Activated naive CD8-positive, alpha-beta T cell treated with anti-CD3 and anti-CD28 coated beads for 36 hours (primary cell): ENCODE measurements around the gene SMPD4. TPM values are rescaled to one million over a fixed set of nuclear protein-coding genes. Genes with fewer than 3 reads are reported as not detected.
"Not testable (repeated sequence)": the region's sequence is repeated elsewhere in the genome, so short reads cannot be mapped to it uniquely, and the experiment has no call there.

Experiments
- DNase-seq: peaks from one replicate; pipeline ENCODE4 v3.0.0; 2021
- H3K27ac Mint-ChIP-seq: one replicate; pipeline ENCODE4 v1.8.0; 2022; ENCODE audit warnings: mild to moderate bottlenecking, moderate library complexity, mixed read lengths
- H3K27me3 Mint-ChIP-seq: one replicate; pipeline ENCODE4 v1.8.0; 2022; ENCODE audit warnings: mild to moderate bottlenecking, mixed read lengths
- H3K36me3 Mint-ChIP-seq: one replicate; pipeline ENCODE4 v1.8.0; 2021; ENCODE audit warnings: mild to moderate bottlenecking, mixed read lengths
- H3K4me1 Mint-ChIP-seq: one replicate; pipeline ENCODE4 v1.8.0; 2021; ENCODE audit warnings: mixed read lengths
- H3K4me3 Mint-ChIP-seq: one replicate; pipeline ENCODE4 v1.8.0; 2022; ENCODE audit warnings: mild to moderate bottlenecking, moderate library complexity, mixed read lengths
- H3K9me3 Mint-ChIP-seq: one replicate; pipeline ENCODE4 v1.8.0; 2022; ENCODE audit warnings: mixed read lengths
- total RNA-seq, 2 experiments: library from RNA; stranded (reverse); gene quantifications; one replicate each; pipeline ENCODE4 v1.2.3, GENCODE V29; 2021

Gene SMPD4
- total RNA-seq, 2 experiments from 2014 or later: 109 to 110 TPM

GRCh38 chr2:130155956-130156623 is 25.3 kb downstream of the SMPD4 start:
- not testable (repeated sequence) for H3K27me3 Mint-ChIP-seq, DNase-seq, H3K36me3 Mint-ChIP-seq, H3K4me1 Mint-ChIP-seq, H3K4me3 Mint-ChIP-seq, H3K9me3 Mint-ChIP-seq, H3K27ac Mint-ChIP-seq

GRCh38 chr2:130154773-130155765 is 26.3 kb downstream of the SMPD4 start:
- no peaks in the 10 kb centered on the region for H3K9me3 Mint-ChIP-seq
- peaks cover 6% of the 10 kb centered on the region for H3K4me1 Mint-ChIP-seq
- no peak overlapping the region for H3K4me3 Mint-ChIP-seq
- no peaks in the 10 kb centered on the region for H3K27me3 Mint-ChIP-seq
- no peaks in the 10 kb centered on the region for H3K36me3 Mint-ChIP-seq
- no peak for DNase-seq
- no peak overlapping the region for H3K27ac Mint-ChIP-seq

GRCh38 chr2:130154423-130154770 is 27.0 kb downstream of the SMPD4 start:
- not testable (repeated sequence) for DNase-seq, H3K4me3 Mint-ChIP-seq, H3K9me3 Mint-ChIP-seq, H3K27me3 Mint-ChIP-seq, H3K27ac Mint-ChIP-seq, H3K4me1 Mint-ChIP-seq, H3K36me3 Mint-ChIP-seq

- H3K36me3 Mint-ChIP-seq, H3K4me1 Mint-ChIP-seq, H3K27ac Mint-ChIP-seq, H3K27me3 Mint-ChIP-seq, DNase-seq, H3K4me3 Mint-ChIP-seq, H3K9me3 Mint-ChIP-seq: not testable (repeated sequence)
Observed at GRCh38 chr2:130153721-130154422, 27.5 kb downstream of the SMPD4 start.

- no peak for DNase-seq
- no peak overlapping the region for H3K4me3 Mint-ChIP-seq
- peaks cover under 1% of the 10 kb centered on the region for H3K4me1 Mint-ChIP-seq
- H3K9me3 Mint-ChIP-seq: no peaks in the 10 kb centered on the region
- no peaks in the 10 kb centered on the region for H3K36me3 Mint-ChIP-seq
- H3K27me3 Mint-ChIP-seq: no peaks in the 10 kb centered on the region
- no peak overlapping the region for H3K27ac Mint-ChIP-seq
Observed at GRCh38 chr2:130152816-130153595, 28.4 kb downstream of the SMPD4 start.

GRCh38 chr2:130152136-130152815 is 29.1 kb downstream of the SMPD4 start:
- not testable (repeated sequence) for DNase-seq, H3K27ac Mint-ChIP-seq, H3K9me3 Mint-ChIP-seq, H3K4me1 Mint-ChIP-seq, H3K4me3 Mint-ChIP-seq, H3K27me3 Mint-ChIP-seq, H3K36me3 Mint-ChIP-seq

- DNase-seq, H3K27me3 Mint-ChIP-seq, H3K4me3 Mint-ChIP-seq, H3K4me1 Mint-ChIP-seq, H3K27ac Mint-ChIP-seq, H3K36me3 Mint-ChIP-seq, H3K9me3 Mint-ChIP-seq: not testable (repeated sequence)
Observed at GRCh38 chr2:130151145-130151512, 30.3 kb downstream of the SMPD4 start.

GRCh38 chr2:130150181-130151144 is 30.9 kb downstream of the SMPD4 start:
- H3K27me3 Mint-ChIP-seq: no peaks in the 10 kb centered on the region

GRCh38 chr2:130148515-130148914 is 32.9 kb downstream of the SMPD4 start:
- not testable (repeated sequence) for H3K4me3 Mint-ChIP-seq, H3K27me3 Mint-ChIP-seq, H3K4me1 Mint-ChIP-seq, H3K9me3 Mint-ChIP-seq, DNase-seq, H3K27ac Mint-ChIP-seq, H3K36me3 Mint-ChIP-seq

More at GRCh38 chr2:130150181-130151144, 30.9 kb downstream of the SMPD4 start:
- Mint-ChIP-seq H3K27ac (no peak overlapping the region), H3K9me3 (no peaks in the 10 kb centered on the region), H3K4me1 (no peaks in the 10 kb centered on the region), H3K36me3 (no peaks in the 10 kb centered on the region), H3K4me3 (no peak overlapping the region)
- DNase-seq: no peak

GRCh38 chr2:130145006-130145414 is 36.4 kb downstream of the SMPD4 start, which contains the start of gene CCDC74B:
Gene CCDC74B, minus strand, starts transcription at chr2:130145112. Its CDS starts 116 bp downstream, at chr2:130144996.
- H3K9me3 Mint-ChIP-seq, H3K27ac Mint-ChIP-seq, H3K4me1 Mint-ChIP-seq, H3K36me3 Mint-ChIP-seq, H3K27me3 Mint-ChIP-seq: not testable (repeated sequence)
- peak within 1 kb of the TSS; percentile 77 for H3K4me3 Mint-ChIP-seq
- peak; percentile 77 for DNase-seq

GRCh38 chr2:130143266-130144039 is 37.9 kb downstream of the SMPD4 start:
- not testable (repeated sequence) for H3K36me3 Mint-ChIP-seq, H3K27ac Mint-ChIP-seq, DNase-seq

GRCh38 chr2:130142396-130143265 is 38.8 kb downstream of the SMPD4 start:
- H3K27me3 Mint-ChIP-seq, H3K9me3 Mint-ChIP-seq, H3K27ac Mint-ChIP-seq, H3K36me3 Mint-ChIP-seq, H3K4me1 Mint-ChIP-seq, DNase-seq: not testable (repeated sequence)
- peak overlapping the region; percentile 45 for H3K4me3 Mint-ChIP-seq

More at GRCh38 chr2:130143266-130144039, 37.9 kb downstream of the SMPD4 start:
- not testable (repeated sequence) for H3K4me1 Mint-ChIP-seq, H3K27me3 Mint-ChIP-seq, H3K9me3 Mint-ChIP-seq
- H3K4me3 Mint-ChIP-seq: peak overlapping the region; percentile 52
